Activated CD8-positive, alpha-beta memory T cell treated with anti-CD3 and anti-CD28 coated beads, Interleukin-2, amount 50 U/mL, for 24 hours (primary cell): ENCODE data around the gene LRIG1.

Experiments used
- DNase-seq: peaks from one replicate; pipeline ENCODE4 v3.0.0-alpha.2; 2020; ENCODE audit errors: extremely low read depth

Gene LRIG1

DNA sequence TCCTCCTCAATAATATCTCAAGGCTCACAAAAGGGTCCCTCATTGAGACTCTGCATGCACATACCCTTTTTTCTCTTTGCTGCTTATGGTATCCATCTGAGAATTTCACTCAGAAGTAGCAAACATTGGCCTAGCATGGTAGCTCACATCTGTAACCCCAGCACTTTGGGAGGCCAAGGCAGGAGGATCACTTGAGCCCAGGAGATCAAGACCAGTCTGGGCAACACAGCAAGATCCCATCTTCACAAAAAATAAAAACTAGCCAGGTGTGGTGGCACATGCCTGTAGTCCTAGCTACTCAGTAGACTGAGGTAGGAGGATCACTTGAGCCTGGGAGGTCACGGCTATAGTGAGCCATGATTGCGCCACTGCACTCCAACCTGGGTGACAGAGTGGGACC, 11.7 kb downstream of the LRIG1 start:
- DNase-seq: no peak

- no peak for DNase-seq
Measured at GRCh38 chr3:66488492-66488891, 12.3 kb downstream of the LRIG1 start.

DNA sequence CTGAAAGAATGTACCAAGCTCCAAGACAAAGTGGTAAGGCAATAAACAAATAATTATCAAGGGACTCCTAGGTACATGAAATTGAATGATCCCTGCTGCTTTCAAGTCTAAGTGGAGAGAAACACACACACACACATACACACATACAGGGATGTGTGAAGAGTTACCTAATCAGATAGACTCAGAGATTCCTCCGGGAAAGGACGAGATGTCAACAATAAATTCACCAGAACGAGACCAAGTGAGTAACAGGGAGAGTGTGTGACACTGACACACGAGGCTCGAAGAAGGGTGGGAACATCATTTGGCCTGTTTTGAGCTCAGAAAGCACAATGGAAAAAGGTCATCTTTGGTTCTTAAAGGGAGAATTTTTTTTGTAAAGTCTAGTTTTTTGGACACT, 13.4 kb downstream of the LRIG1 start:
- DNase-seq: no peak

GRCh38 chr3:66486646-66487045, 14.2 kb downstream of the LRIG1 start:
- no peak for DNase-seq

- no peak for DNase-seq
Measured at GRCh38 chr3:66486202-66486601, 14.6 kb downstream of the LRIG1 start.

DNA sequence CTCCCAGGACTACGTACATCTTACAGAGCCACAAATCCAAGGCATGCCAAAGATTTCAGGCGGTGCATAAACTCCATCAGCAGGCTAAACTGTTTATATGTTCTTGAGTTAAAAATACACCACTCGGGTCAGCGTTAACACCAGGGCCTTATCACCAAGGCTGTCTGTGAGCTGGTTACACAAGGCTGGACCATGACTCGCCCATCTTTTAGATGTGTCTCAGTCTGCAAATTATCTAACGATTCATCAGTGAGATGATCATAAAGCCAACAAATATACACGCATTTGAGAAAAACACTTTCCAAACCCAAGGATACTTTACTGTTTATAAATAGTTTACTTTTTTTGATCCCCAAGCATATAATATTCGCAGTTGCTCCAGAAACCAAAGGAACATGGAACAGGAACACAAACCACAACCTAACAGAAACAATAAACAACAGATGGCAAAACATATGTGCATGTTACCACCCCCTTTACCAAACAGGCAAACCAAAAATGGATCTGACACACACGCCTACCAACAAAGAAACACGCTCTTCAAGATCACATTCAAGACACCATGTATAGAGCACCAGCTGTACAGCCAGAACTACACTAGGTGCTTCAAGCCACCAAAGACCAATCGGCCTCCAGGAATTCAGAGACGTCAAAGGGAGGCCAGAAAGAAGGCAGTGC, 15.4 kb downstream of the LRIG1 start:
- no peak for DNase-seq

DNA sequence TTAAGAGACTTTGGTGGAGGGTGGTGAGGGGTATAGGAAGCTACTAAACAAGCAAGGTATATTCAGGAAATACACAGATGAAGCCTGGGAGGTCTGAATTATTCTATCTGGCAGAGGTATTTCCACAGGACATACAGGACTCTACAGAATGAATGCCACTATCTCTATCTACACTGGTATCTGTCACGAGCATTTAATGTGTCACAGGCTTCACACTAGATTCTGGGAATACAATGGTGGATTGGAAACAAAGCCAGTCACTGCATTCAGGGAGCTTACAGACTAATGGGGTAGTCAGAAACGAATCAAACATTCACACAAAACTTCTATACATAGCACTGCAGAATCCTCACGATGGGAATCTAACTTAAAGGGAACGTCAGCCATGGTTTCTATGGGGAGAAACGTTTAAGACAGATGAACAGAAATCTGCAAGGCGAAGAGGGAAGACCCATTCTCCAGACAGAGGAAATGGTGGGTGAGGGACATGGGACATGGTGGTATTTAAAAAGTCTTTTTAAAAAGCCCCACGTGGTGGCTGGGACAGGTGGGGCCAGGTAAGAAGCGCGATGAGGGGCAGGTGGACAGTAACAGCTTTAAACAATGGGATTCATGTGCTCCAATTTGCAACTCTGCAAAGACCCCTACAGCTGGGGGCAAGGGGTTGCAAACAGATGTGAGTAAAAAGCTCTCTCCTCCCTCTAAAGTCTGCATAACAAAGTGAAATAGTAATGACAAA, 16.5 kb downstream of the LRIG1 start:
- no peak for DNase-seq

DNA sequence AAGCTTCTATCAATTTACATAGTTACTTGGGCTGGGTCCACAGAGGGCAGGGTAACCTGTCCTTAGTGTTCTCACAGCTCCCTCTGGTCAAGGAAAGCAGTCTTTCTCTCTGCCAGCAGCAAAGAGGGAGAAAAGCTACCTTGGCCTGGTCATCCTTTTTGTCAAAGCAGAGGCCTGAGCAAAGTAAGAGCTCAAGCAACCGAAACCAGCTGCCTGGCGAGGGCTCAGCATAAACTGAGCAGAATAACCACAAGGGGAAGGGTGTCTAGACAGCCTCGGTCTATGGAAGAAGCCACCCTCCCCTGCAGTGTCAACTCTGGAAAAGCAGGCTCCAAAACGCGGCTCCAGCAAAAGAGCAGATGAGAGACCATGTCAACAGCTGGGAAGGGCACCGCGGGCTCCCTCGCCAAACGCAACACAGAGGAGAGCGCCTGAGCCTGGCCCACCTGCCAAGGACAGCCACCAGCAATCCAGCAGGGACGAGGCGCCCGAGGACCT, 17.4 kb downstream of the LRIG1 start:
- DNase-seq: no peak

- DNase-seq: no peak
Measured at GRCh38 chr3:66483006-66483405, 17.8 kb downstream of the LRIG1 start.

DNA sequence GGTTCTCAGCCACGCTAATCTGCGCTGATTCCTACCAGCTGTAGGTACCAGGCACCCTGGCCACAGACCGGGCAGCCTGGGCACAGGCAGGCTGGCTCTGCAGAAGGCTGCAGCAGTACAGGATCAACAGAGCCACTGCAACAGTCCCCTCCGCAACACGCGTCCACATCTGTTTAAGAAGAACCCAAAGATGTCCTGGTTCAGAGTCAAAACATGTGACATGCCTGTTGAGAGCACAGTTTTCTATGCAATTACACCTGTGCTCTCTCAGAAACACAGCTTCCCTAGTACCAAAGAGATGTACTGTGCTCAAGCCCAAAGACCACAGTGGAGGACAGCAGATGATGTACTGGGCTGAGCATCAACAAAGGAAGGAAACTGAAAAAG, 18.8 kb downstream of the LRIG1 start:
- DNase-seq: no peak

DNA sequence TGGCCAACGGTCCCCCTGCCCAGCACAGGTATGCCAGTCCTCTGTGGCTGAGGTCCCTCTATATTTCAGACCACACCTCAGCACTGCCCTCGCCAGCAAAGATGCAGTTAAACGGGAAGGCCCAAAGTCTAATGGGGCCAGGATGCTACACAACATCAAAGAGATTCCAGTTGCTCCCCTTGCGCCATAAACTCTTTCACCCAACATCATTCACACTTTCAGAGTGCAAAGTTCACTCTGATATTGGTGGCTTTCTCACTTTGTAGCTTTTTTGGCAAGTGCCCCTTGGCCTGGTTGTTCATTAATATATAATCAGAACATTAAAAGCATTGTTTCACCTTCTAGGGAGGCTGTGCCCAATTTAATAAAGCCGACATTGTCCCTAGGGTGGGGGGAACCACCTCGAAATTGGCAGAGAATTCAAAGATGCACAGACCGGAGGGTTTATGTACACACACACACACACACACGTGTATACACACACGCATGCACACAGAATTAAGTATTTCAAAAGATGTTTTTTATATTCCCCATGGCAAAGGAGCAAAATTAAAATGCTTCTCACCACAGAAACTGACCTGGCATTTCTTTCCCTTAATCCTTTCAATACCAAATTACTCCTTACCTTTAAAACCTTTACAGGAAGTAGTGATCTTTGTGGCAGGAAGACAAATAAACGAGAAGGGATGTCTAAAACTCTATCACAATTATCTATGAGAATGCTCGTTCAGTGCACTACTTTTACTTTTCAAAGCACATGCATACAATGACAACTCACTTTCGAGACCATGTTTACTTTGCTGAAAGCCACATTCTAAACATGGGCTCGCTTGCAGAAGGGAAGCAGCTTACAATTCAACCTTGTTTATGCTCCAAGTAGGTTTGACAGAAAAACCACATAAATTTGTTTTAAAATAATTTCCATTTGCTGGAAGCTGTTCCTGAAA, 19.5 kb downstream of the LRIG1 start:
- DNase-seq: no peak

DNA sequence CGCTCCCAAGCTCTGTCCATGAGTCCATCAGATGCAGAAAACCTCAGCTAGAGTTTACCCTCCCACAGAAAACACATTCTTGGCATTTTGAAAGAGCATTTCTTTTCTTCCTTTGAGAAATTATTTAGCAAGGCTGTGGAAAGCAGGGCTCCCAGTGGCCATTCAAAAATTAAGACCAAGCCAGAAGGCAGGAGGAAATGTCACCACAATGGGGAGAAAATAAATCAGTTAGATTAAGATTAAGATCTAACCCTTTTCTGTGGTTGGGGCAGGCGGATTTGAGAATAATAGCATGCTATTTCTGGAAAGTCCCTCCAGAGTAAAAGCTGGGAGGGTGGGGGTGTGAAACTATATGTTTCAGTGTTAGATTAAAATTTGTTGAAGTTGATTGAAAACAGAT, 20.2 kb downstream of the LRIG1 start:
- no peak for DNase-seq

DNA sequence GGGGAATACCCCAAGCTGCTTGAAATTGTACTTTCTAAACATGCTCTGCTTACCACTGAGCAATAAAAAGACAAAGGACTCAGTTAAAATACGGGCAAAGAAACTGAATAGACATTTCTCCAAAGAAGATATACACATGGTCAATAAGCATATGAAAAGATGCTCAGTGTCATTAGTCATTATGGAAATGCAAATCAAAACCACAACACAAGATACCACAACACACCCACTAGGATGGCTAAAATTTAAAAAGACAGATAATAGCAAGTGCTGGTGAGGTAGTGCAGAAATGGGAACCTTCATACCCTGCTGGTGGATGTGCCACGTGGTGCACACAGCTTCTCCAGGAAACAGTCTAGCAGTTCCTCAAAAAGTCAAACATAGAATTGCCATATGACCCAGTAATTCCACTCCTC, 21.3 kb downstream of the LRIG1 start:
- DNase-seq: no peak

- DNase-seq: no peak
Measured at GRCh38 chr3:66478960-66479359, 21.9 kb downstream of the LRIG1 start.

DNA sequence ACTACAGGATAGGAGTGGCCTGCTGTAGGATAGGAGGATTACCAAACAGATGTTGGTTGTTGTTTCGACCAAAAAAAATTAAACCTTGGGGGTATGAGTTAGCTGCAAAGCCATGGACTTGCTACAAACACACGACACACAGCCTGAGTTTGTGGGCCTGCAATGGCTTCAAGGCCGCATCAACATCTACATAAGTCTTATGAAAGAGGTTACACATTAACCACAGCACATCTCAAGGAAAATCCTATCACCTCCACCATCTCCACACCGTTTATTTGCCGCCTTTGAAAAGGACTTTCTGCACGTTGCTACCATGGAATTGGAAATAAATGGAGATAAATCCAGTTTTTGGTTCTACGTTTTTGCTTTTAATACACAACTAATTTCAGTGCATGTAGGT, 23.0 kb downstream of the LRIG1 start:
- DNase-seq: no peak

DNA sequence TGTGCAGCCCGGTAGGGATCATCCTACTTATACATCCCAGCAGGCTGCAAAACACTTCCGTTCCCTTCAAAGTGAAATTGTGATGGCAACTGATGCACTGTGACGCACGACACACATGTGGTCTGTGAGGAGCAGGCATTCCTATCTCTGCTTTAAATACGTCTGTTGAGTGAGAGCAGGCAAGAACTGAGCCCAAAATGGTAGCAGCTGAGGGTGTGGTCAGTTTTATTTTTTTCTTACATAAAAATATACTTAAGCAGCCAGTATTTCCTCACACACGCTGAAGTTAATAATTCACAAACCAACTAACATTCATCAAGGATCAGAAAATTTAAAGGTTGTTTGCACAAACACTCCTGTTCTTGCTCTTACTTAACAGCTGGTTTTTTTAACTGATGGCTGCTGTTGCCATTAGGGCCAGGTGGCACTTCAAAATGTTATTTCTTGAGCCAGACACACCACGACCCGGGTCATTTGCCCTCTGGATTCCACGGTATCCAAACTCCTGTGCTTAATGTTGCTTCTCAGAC, 23.9 kb downstream of the LRIG1 start:
- DNase-seq: no peak

GRCh38 chr3:66475386-66476020, 25.3 kb downstream of the LRIG1 start:
- no peak for DNase-seq

GRCh38 chr3:66473692-66474091, 27.1 kb downstream of the LRIG1 start:
- no peak for DNase-seq

DNA sequence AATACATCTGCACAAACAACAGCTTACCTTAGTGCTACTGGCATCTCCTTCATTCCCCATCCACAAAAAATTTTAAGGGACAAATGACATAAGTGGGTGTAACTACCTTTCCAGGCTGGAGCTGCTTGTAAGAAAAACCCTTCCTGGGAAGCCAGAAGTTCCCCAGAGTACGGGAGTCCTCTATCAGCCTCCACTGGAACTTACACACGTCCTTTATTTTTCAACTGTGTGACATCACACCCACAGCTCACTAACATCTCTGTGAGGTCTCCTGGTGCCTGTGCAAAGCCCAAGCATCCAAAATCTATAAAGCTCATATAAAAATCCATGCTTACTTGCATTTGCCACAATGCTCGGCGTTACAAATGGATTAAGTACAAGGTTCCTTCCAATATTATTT, 27.6 kb downstream of the LRIG1 start:
- no peak for DNase-seq

GRCh38 chr3:66472313-66473134, 28.3 kb downstream of the LRIG1 start:
- DNase-seq: no peak
